GM10248 (cell line): ENCODE measurements around the gene SEC31A.

ENCODE experiments used
- CTCF ChIA-PET: fragments of 300-600 bp; sonication (Branson Sonifier 250); formaldehyde crosslinking; extraction: SDS; loops from one replicate; lab custom pipeline; 2021; ENCODE audit warnings: antibody characterized with exemption; lab: Yijun Ruan, JAX
- POLR2A ChIA-PET: fragments of 350-650 bp; sonication (Branson Sonifier 250); formaldehyde crosslinking; extraction: SDS; loops from one replicate; lab custom pipeline; 2020; ENCODE audit warnings: antibody characterized with exemption; lab: Yijun Ruan, JAX
- DNase-seq: peaks from one replicate; pipeline ENCODE4 v3.0.0; 2012; ENCODE audit errors: extremely low spot score
- CTCF ChIP-seq: IDR thresholded peaks from 2 replicates; pipeline ENCODE4 v1.5.1; 2012; ENCODE audit warnings: mild to moderate bottlenecking, low read depth; ENCODE audit errors: extremely low read depth, missing control alignments, control extremely low read depth

The SEC31A gene

GRCh38 chr4:82890901-82891706 is at the start of gene SEC31A:
Gene SEC31A (minus strand): TSS chr4:82891153. CDS start chr4:82881936, 9,217 bp downstream.
- TF ChIP-seq CTCF: no peak
- ChIA-PET CTCF (interaction anchor here (1.0 kb wide), 1 partner anchor 8 kb away, joined by 3 read pairs; no protein-coding TSS in a partner anchor), POLR2A (interaction anchor here (0.6 to 1.3 kb wide), 2 partner anchors 9 to 650 kb away, joined by 6 read pairs; partner anchors contain the start of gene THAP9)
- DNase-seq: peak; percentile 95

GRCh38 chr4:82939414-82939813 is 48.5 kb upstream of the SEC31A start:
- ChIA-PET CTCF (interaction anchor here (0.9 to 3.2 kb wide), 7 partner anchors 10 to 321 kb away, joined by 3 to 19 read pairs (median 5); partner anchors contain the start of gene COPS4), POLR2A (interaction anchor here (0.9 kb wide), 1 partner anchor 39 kb away, joined by 3 read pairs; the partner anchor contains the start of gene THAP9)
- no peak for TF ChIP-seq CTCF
- DNase-seq: no peak

GRCh38 chr4:82934441-82934840 is 43.5 kb upstream of the SEC31A start:
- ChIA-PET POLR2A (no interaction called here), CTCF (no interaction called here)
- no peak for DNase-seq
- TF ChIP-seq CTCF: no peak

GRCh38 chr4:82930848-82931755 is 40.1 kb upstream of the SEC31A start:
- CTCF ChIA-PET: interaction anchor here (3.8 kb wide), 1 partner anchor 8 kb away, joined by 19 read pairs; no protein-coding TSS in a partner anchor
- DNase-seq: no peak
- POLR2A ChIA-PET: no interaction called here
- no peak for TF ChIP-seq CTCF

GRCh38 chr4:82921795-82922194 is 30.8 kb upstream of the SEC31A start:
- CTCF ChIA-PET: no interaction called here
- POLR2A ChIA-PET: no interaction called here
- TF ChIP-seq CTCF: no peak

GRCh38 chr4:82919386-82919785 is 28.4 kb upstream of the SEC31A start:
- POLR2A ChIA-PET: no interaction called here

More at GRCh38 chr4:82921795-82922194, 30.8 kb upstream of the SEC31A start:
- DNase-seq: no peak

More at GRCh38 chr4:82919386-82919785, 28.4 kb upstream of the SEC31A start:
- DNase-seq: no peak
- TF ChIP-seq CTCF: no peak
- CTCF ChIA-PET: no interaction called here
